Measurements from ENCODE around the gene SUOX.
"Not testable (repeated sequence)": the region's sequence is repeated elsewhere in the genome, so short reads cannot be mapped to it uniquely, and the experiment has no call there.

GRCh38 chr12:55981882-55982281 is 15.2 kb upstream of the SUOX start:
- TF ChIP-seq EP300 (IDR thresholded peaks at IDR 0.05; ENCODE audit: borderline replicate concordance in 1 of 2, low read depth in 1 of 2, low read length in 1 of 2); CTCF (IDR thresholded peaks at IDR 0.05); CHD2 (IDR thresholded peaks at IDR 0.05; ENCODE audit: low read length, partially characterized antibody); GATA2 (CRISPR knock-in tag; IDR thresholded peaks at IDR 0.05); USF2 (IDR thresholded peaks at IDR 0.05; ENCODE audit: borderline replicate concordance, low read depth, low read length); ELF1 (IDR thresholded peaks at IDR 0.05); SIN3A (IDR thresholded peaks at IDR 0.05; ENCODE audit: borderline replicate concordance, low read depth, low read length); NRF1 (IDR thresholded peaks at IDR 0.05; ENCODE audit: low read depth, low read length); MXI1 (IDR thresholded peaks at IDR 0.05; ENCODE audit: low read depth, low read length): not testable (repeated sequence)
- TF ChIP-seq, protein P1, sequence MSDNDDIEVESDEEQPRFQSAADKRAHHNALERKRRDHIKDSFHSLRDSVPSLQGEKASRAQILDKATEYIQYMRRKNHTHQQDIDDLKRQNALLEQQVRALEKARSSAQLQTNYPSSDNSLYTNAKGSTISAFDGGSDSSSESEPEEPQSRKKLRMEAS (IDR thresholded peaks at IDR 0.05; ENCODE audit: low read depth): not testable (repeated sequence)

Measured in SK-N-SH (cell line).